ENCODE data around the gene SLAIN2. TPM values are rescaled to one million over a fixed set of nuclear protein-coding genes. Genes with fewer than 3 reads are reported as not detected.

Gene SLAIN2
- total and polyA plus RNA-seq, 12 donors, result 7.5 to 181 (median 46.6) TPM

DNA sequence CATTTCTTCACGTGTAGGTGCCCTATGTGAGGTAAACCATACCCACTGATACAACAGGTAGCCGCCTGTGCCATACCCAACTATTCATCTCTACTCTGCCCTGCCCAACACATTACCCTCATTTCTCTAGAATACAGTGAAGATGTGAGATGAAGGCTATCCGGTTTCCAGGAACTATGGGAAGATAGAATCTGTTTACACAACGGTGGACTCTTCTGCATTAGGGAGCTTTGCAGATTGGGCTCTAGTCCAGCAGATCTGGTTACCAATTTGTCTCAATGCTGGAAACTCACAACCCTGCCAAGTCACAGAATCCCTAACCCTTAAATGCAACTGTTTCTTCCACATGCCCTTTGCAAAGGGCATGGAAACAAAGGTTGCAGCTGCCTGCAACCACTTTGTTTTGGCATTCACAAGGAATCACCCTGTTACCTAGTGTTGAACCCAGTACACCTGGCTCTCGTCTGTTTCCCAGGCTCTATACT is 6.4 kb upstream of the SLAIN2 start:
- H3K4me1 ChIP-seq (replicated peaks in 1 of 2), result no peaks in the 10 kb centered on the region
- H3K27ac ChIP-seq, result no peak overlapping the region
- intact Hi-C loops (cut with DNase I), result no loop called here
- H3K9me3 ChIP-seq (replicated peaks in 1 of 3), result no peaks in the 10 kb centered on the region
- no peaks in the 10 kb centered on the region for H3K27me3 ChIP-seq
- 79 to 86% (median 85%) methylated on average over 5 of the region's 5 CpGs for WGBS, 4 donors
- TF ChIP-seq, protein P1, sequence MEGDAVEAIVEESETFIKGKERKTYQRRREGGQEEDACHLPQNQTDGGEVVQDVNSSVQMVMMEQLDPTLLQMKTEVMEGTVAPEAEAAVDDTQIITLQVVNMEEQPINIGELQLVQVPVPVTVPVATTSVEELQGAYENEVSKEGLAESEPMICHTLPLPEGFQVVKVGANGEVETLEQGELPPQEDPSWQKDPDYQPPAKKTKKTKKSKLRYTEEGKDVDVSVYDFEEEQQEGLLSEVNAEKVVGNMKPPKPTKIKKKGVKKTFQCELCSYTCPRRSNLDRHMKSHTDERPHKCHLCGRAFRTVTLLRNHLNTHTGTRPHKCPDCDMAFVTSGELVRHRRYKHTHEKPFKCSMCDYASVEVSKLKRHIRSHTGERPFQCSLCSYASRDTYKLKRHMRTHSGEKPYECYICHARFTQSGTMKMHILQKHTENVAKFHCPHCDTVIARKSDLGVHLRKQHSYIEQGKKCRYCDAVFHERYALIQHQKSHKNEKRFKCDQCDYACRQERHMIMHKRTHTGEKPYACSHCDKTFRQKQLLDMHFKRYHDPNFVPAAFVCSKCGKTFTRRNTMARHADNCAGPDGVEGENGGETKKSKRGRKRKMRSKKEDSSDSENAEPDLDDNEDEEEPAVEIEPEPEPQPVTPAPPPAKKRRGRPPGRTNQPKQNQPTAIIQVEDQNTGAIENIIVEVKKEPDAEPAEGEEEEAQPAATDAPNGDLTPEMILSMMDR (IDR thresholded peaks at IDR 0.05), result no peak
- no peak for TF ChIP-seq POLR2A (IDR thresholded peaks at IDR 0.05)
- no peaks in the 10 kb centered on the region for H3K36me3 ChIP-seq (replicated peaks in 1 of 2)
- no peak for DNase-seq
- H3K4me3 ChIP-seq, result no peak overlapping the region

DNA sequence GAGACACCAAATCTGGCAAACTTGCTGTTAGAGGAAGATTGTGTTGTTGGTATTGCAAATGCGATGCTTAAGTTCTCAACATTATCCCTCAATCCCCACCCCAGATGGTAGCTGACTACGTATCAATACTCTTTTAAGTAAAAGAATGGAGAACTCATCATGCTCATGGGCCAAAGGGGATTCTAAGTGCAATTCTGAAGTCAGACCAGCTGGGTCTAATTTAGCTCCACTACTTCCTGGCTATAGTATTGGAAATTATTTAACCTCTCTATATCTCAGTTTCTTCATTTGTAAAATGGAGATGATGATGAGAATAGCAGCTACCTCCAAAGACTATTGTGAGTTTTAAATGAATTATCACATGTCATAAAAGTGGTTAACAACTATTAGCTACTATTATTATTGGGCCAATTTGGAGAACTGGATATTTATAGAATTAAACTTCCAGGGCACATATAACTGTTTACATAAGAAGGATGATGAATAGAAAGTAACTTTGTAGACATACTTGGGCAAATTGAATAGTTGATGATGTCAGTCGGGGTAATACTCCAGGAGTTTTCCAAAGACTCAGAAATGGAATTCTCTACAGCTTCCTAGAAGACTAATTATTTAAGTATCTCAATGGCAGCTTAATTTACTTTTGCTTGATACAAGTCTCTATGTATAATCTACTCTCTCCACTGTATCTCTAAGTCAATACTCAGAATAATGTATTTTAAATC is 5.0 kb upstream of the SLAIN2 start:
- TF ChIP-seq POLR2A (IDR thresholded peaks at IDR 0.05), result no peak
- TF ChIP-seq, protein P1 (IDR thresholded peaks at IDR 0.05), result no peak

GRCh38 chr4:48337731-48338130 is 3.6 kb upstream of the SLAIN2 start:
- H3K27me3 ChIP-seq, result no peaks in the 10 kb centered on the region
- no peak for DNase-seq
- H3K36me3 ChIP-seq (replicated peaks in 1 of 2), result no peaks in the 10 kb centered on the region
- H3K9me3 ChIP-seq (replicated peaks in 1 of 3), result no peaks in the 10 kb centered on the region
- intact Hi-C loops (cut with DNase I), result no loop called here
- no peak for TF ChIP-seq POLR2A (IDR thresholded peaks at IDR 0.05)
- TF ChIP-seq, protein P1 (IDR thresholded peaks at IDR 0.05), result no peak
- H3K27ac ChIP-seq, result no peak overlapping the region
- peaks cover 0 to 4% of the 10 kb centered on the region in 2 donors for H3K4me1 ChIP-seq (replicated peaks in 1 of 2)
- H3K4me3 ChIP-seq, result no peak overlapping the region

More for the DNA sequence above, 5.0 kb upstream of the SLAIN2 start:
- Histone ChIP-seq H3K4me3 (no peak overlapping the region), H3K27ac (no peak overlapping the region), H3K9me3 (replicated peaks in 1 of 3) (no peaks in the 10 kb centered on the region), H3K4me1 (replicated peaks in 1 of 2) (no peaks in the 10 kb centered on the region), H3K27me3 (no peaks in the 10 kb centered on the region), H3K36me3 (replicated peaks in 1 of 2) (no peaks in the 10 kb centered on the region)
- WGBS, 4 donors, result 94 to 99% (median 97%) methylated on average over 3 of the region's 3 CpGs
- DNase-seq, result no peak
- intact Hi-C loops (cut with DNase I), result no loop called here

DNA sequence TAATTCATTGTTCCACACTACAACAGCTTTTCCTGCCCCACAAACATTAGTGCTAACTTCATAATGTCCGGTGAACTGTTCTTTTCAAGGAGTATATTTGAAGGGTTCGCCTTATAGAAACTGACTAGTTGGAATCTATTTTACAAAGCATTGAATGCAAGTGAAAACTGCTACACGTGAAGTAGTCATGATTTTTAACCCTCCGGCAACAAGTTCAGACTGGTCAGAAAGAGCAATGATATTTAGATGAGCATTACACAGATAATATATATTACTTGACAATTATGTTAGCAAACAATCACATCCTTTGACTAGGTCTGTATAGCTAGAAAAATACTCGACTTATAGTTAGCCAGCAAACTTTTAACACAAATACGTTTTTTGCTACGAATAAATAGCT is 1.7 kb upstream of the SLAIN2 start:
- Histone ChIP-seq H3K27me3 (no peaks in the 10 kb centered on the region), H3K36me3 (replicated peaks in 1 of 2) (no peaks in the 10 kb centered on the region), H3K4me3 (no peak overlapping the region), H3K4me1 (replicated peaks in 1 of 2) (peaks cover 6 to 24% of the 10 kb centered on the region in 2 donors), H3K9me3 (replicated peaks in 1 of 3) (no peaks in the 10 kb centered on the region), H3K27ac (no peak overlapping the region)
- intact Hi-C loops (cut with DNase I), result no loop called here
- TF ChIP-seq, protein P1 (IDR thresholded peaks at IDR 0.05), result no peak
- no peak for TF ChIP-seq POLR2A (IDR thresholded peaks at IDR 0.05)
- 83 to 85% (median 85%) methylated on average over 7 of the region's 7 CpGs for WGBS, 4 donors
- DNase-seq, result no peak
